ENCODE results near the gene SLBP.

Gene SLBP

GRCh38 chr4:1644891-1645657 is 67.0 kb downstream of the SLBP start:
- DNase-seq, result no peak

DNA sequence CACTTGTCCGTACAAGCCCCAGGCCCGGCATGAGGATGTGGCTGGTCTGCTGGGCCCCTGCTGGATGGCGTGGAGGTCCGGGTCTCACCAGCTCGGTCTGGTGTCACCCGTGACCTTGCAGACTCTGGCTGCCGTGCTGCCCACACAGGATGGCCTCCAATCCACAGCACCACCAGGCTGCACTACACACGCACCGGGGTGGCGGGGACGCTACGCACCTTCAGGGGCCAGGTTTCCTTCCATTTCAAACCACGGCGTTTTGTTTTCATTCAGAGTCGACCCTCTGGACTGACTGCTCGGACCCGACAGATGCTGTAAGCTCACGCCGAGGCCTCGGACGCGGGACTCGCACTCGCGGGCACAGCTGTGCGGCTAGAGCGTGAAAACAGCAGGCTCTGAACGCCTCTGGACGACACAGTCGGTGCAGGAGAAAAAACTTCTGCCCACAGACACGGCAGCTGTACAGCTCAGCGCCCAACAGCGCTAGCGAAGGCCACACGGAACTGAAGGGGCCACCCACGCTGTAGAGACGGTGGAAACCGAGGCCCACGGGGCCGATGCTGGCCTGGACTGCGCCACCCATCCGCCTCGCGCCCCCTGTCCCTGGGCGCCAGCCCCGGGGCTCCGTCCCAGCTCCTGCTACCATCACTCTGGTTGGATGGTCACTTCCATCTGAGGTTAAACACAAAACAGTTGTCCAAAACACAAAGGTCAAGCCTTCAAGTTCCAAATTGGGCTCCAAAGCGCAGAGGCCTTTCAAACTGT is 68.0 kb downstream of the SLBP start:
- DNase-seq, result no peak

Data from stimulated activated CD4-positive, alpha-beta T cell treated with anti-CD3 and anti-CD28 coated beads, Interleukin-4, amount 100 ng/mL, for 1 hour (primary cell).